DMS79 (cell line): ENCODE data around the gene OXNAD1.

Experiments used
- DNase-seq: peaks from one replicate; lab custom pipeline; 2025; lab: John Stamatoyannopoulos, UW

Gene OXNAD1

GRCh38 chr3:16329036-16329825 lies 64.2 kb downstream of the OXNAD1 start:
- peak; percentile 68 for DNase-seq

GRCh38 chr3:16329826-16330129 lies 64.8 kb downstream of the OXNAD1 start:
- no peak for DNase-seq

GRCh38 chr3:16330351-16330750 lies 65.3 kb downstream of the OXNAD1 start:
- no peak for DNase-seq

GRCh38 chr3:16331319-16331883 lies 66.4 kb downstream of the OXNAD1 start:
- DNase-seq, result no peak

- no peak for DNase-seq
Measured at GRCh38 chr3:16332904-16333426, 68.0 kb downstream of the OXNAD1 start.

GRCh38 chr3:16334909-16335308 lies 69.9 kb downstream of the OXNAD1 start:
- DNase-seq, result no peak

- no peak for DNase-seq
Measured at GRCh38 chr3:16335333-16335732, 70.3 kb downstream of the OXNAD1 start.

- no peak for DNase-seq
Measured at GRCh38 chr3:16335772-16336645, 71.0 kb downstream of the OXNAD1 start.

DNA sequence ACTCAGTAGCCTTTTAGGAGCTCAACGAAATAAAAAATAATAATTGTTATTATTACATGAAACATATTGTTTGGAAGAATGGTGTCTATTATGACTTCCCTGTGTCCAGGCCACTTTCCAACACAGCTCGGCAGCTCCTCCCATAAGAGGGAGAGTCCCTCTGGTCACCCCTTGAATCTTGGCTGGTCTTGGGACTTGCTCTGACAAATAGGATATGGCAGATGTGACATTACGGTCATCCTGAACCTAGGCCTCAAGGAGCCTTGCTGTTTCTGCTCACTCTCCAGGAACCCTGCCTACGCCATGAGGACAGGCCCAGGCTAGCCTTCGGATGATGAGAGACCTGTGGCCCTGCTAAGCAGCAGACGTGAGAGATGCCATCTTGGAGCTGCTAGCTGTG lies 71.8 kb downstream of the OXNAD1 start:
- no peak for DNase-seq

- DNase-seq, result no peak
Measured at GRCh38 chr3:16337856-16338540, 73.0 kb downstream of the OXNAD1 start.

DNA sequence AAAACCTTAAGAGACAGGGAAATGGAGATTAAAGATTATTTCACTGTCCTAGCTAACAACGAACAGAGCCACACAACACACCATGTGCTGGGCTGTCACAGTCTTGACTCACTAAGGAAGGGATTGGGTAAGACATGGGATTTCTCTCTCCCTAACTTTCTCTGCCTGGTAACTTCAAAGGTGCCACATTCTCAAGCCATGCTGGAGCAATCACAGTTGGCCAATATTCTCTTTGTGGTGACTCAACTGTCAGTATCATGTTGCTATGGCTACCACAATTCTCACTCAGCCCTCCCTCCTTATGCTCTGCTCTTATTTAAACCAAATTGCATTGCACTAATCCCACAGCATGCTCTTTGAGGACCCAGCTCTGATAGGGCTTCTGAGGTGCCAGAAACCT lies 74.0 kb downstream of the OXNAD1 start:
- DNase-seq, result no peak

DNA sequence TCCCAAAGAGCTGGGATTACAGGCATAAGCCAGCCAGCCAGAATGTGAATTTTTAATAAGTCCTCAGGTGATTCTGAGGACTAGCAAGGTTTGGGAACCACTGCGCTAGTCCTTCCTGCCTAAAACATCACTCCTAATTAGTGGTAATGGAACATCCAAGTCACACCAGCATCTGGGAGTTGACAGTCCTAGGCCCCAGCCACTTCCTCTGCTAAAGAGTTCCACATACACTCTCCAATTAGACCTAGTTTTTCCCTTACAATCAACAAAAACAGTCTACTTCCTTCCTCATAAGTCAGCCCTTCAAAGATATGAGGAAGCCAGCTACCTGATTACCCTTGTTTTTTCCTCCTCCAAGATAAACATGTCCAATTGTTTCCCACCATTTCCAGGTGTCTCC lies 78.1 kb downstream of the OXNAD1 start:
- DNase-seq, result no peak

DNA sequence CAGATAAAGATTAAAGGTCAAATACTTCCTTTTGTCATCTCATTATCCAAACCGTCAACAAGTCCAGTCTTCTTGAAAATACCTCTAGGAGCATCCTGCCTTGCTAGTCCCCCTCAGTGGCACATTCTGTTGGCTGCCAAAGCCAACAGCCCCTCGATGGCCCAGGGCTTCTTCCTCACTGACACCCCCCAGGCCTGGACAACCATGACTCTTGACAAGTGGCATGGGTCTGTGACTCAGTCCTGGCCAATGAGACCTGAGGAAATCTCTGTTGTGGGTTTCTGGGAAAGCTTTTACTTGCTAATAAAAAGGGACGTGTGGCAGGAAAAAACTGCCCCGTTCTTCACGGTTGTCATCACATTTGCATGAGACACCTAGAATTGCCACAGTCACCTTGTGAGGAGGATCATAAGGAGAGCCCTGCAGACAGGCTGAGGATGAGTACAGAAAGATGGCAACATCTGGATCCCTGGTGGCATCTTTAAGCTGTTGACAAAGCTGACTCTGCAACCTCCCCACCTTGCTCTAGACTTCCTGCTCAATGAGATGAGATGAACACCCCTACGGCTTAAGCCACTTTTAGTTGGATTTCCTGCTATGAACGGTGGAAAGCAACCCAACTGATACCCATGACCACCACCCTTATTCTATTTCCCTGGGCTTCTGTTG lies 81.5 kb downstream of the OXNAD1 start:
- no peak for DNase-seq

DNA sequence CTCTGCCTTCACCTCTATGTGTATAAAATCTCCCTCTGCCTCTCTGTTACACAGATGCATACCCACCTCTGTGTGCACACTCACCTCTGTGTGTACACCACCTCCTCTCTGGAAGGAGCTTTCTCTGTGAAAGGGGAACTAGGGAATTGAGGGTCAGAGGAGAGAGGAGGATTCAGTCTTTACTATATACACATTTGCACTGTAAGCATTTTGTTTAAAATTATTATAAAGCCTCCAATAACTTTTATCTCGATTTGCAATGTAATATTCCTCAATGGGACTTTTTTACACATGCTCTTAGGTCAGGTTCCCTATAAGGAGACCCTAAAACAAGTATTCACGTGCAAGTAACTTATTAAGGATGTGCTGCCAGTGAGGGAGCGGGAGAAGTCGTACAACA lies 82.5 kb downstream of the OXNAD1 start:
- DNase-seq, result no peak

GRCh38 chr3:16349986-16350596 lies 85.1 kb downstream of the OXNAD1 start:
- no peak for DNase-seq

GRCh38 chr3:16350597-16351318 lies 85.7 kb downstream of the OXNAD1 start:
- no peak for DNase-seq

- no peak for DNase-seq
Measured at GRCh38 chr3:16352428-16352827, 87.4 kb downstream of the OXNAD1 start.

GRCh38 chr3:16354291-16354690 lies 89.3 kb downstream of the OXNAD1 start:
- DNase-seq, result no peak
